Body of pancreas (tissue), 4 donors: ENCODE measurements around the gene ASIC2. TPM values are rescaled to one million over a fixed set of nuclear protein-coding genes. Genes with fewer than 3 reads are reported as not detected.

Source experiments
- ATAC-seq: fragments of 150-250 bp; one replicate; pipeline ENCODE4 v1.9.1; 2016
- DNase-seq, 4 donors: peaks; one replicate each; pipeline ENCODE4 v3.0.0-alpha.2; 2019
- H3K27ac ChIP-seq, 4 donors: fragments of 200-600 bp; sonication (generic); 1 replicate in 3 of 4; 2 replicates in 1 of 4; pipeline versions ENCODE4 v1.5.1 to v1.6.1; 2016 to 2019; ENCODE audit warnings: mild to moderate bottlenecking in 1 of 4, mixed read lengths in 1 of 4, moderate library complexity in 1 of 4
- H3K27me3 ChIP-seq, 2 donors: fragments of 200-600 bp; sonication (generic); one replicate each; pipeline ENCODE4 v1.6.0; 2016; ENCODE audit warnings: mild to moderate bottlenecking in 1 of 2
- H3K36me3 ChIP-seq, 2 donors: fragments of 200-600 bp; sonication (generic); replicated peaks in 1 of 2; 2 replicates each; pipeline ENCODE4 v1.5.1; 2016; ENCODE audit warnings: low read depth in 2 of 2; ENCODE audit not compliant: insufficient read depth in 1 of 2
- H3K4me1 ChIP-seq: fragments of 200-600 bp; sonication (generic); one replicate; pipeline ENCODE4 v1.6.0; 2016
- H3K4me3 ChIP-seq, 2 donors: fragments of 200-600 bp; sonication (generic); 1 replicate in 1 of 2; 2 replicates in 1 of 2; pipeline ENCODE4 v1.5.1; 2016 to 2019
- H3K9me3 ChIP-seq, 3 donors: fragments of 200-600 bp; sonication (generic); 1 replicate in 2 of 3; 2 replicates in 1 of 3; pipeline ENCODE4 v1.5.1; 2016
- CTCF ChIP-seq, 7 experiments: fragments of 450-650 bp in 4 of 7; fragments of 200-600 bp in 3 of 7; sonication (generic) in 3 of 7; IDR thresholded peaks; one replicate each; pipeline ENCODE4 v1.5.1; 2016 to 2019; ENCODE audit warnings: antibody characterized with exemption in 7 of 7
- POLR2A ChIP-seq, 3 donors: fragments of 450-650 bp; IDR thresholded peaks; one replicate each; pipeline ENCODE4 v1.6.1; 2016; ENCODE audit warnings: antibody characterized with exemption in 3 of 3, mild to moderate bottlenecking in 2 of 3
- WGBS, 2 donors: methylation state at CpG; one replicate each; pipeline ENCODE4 v1.1.5; 2017; 5-methylcytosine and 5-hydroxymethylcytosine counted together
- intact Hi-C: fragments of 100-400 bp; cut with DNase I; formaldehyde crosslinking; loops from one replicate; pipeline ENCODE4 v1.15.1; 2023
- total RNA-seq, 2 donors: library from RNA; depleted of rRNA; stranded (reverse); fragments of >200 nt; gene quantifications; one replicate each; pipeline ENCODE4 v1.1.0, GENCODE V29; 2016

Gene ASIC2
- total RNA-seq, 2 donors from 2014 or later: not detected

DNA sequence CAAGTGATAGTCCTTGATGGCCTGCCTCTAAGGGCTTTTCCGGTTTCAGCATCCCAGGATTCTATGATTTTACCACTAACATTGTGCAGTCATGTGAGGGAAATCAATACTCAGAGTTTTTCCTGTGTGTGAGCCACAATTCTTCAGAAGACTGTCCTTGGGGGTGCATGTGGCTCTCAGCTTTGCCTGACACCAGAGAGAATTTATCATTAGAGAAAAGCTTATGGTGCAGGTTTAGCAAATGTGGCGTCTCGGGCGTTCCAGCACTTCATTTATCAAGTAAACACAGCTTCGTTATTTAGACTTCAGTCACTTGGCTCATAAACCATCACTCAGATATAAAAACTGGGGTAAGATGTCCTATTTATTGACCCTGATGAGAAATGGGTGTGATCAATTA is 238.7 kb downstream of the ASIC2 start:
- H3K27me3 ChIP-seq: no peaks in the 10 kb centered on the region
- ATAC-seq (no peak), DNase-seq (no peak)
- H3K4me3 ChIP-seq: no peak overlapping the region
- no peak overlapping the region for H3K27ac ChIP-seq
- no peaks in the 10 kb centered on the region for H3K36me3 ChIP-seq
- TF ChIP-seq CTCF (IDR thresholded peaks at IDR 0.05) (no peak), POLR2A (IDR thresholded peaks at IDR 0.05) (no peak)
- H3K9me3 ChIP-seq: no peaks in the 10 kb centered on the region
- no peaks in the 10 kb centered on the region for H3K4me1 ChIP-seq
- WGBS, 2 donors: 33 to 47% methylated on average over 5 of the region's 5 CpGs
- intact Hi-C loops: no loop called here

- ATAC-seq: no peak
- WGBS, 2 donors: 37 to 56% methylated on average over 2 of the region's 2 CpGs
- H3K9me3 ChIP-seq: no peaks in the 10 kb centered on the region
- H3K4me3 ChIP-seq: no peak overlapping the region
- H3K27ac ChIP-seq: no peak overlapping the region
- H3K27me3 ChIP-seq: no peaks in the 10 kb centered on the region
- H3K4me1 ChIP-seq: no peaks in the 10 kb centered on the region
- TF ChIP-seq CTCF (IDR thresholded peaks at IDR 0.05) (no peak), POLR2A (IDR thresholded peaks at IDR 0.05) (no peak)
- no peaks in the 10 kb centered on the region for H3K36me3 ChIP-seq
- intact Hi-C loops: no loop called here
- no peak for DNase-seq
These were observed 239.4 kb downstream of the ASIC2 start for GRCh38 chr17:33053676-33054075.

GRCh38 chr17:33052856-33053255 is 240.2 kb downstream of the ASIC2 start:
- no peak for TF ChIP-seq CTCF (IDR thresholded peaks at IDR 0.05)
- TF ChIP-seq POLR2A (IDR thresholded peaks at IDR 0.05): no peak
- 78 to 84% methylated on average over 4 of the region's 4 CpGs for WGBS, 2 donors
- intact Hi-C loops: no loop called here
- Histone ChIP-seq H3K36me3 (no peaks in the 10 kb centered on the region), H3K4me1 (no peaks in the 10 kb centered on the region), H3K9me3 (no peaks in the 10 kb centered on the region), H3K4me3 (no peak overlapping the region), H3K27ac (no peak overlapping the region), H3K27me3 (no peaks in the 10 kb centered on the region)
- DNase-seq: no peak
- ATAC-seq: no peak

DNA sequence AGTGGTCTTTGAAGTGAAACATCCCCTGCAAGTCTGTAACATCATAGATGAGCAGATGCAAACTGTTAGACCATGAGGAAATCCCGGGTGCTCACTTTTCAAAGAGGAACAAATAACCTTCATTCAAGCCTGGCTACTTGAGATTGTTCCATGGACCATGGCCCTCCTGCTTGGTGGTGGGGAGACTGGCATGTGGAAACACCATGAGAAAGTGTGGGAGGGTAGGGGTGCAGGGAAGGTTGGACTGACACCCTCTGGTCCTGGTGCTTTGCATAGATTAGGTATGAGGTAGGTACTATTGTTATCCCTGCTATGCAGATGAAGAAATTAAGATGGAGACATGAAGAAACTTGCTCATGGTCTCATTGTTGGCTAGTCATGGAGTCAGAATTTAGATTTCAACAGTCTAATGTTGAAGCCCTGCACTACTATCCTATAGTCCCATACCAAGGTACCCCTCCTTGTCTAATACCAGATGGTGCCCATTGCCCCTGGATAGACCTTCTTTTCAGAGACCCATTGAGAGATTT is 242.4 kb downstream of the ASIC2 start:
- intact Hi-C loops: no loop called here
- 36 to 40% methylated on average over 1 of the region's 1 CpG for WGBS, 2 donors

More for the DNA sequence above, 242.4 kb downstream of the ASIC2 start:
- no peak for ATAC-seq
- no peaks in the 10 kb centered on the region for H3K27me3 ChIP-seq
- no peak overlapping the region for H3K4me3 ChIP-seq
- H3K36me3 ChIP-seq: no peaks in the 10 kb centered on the region
- H3K9me3 ChIP-seq: no peaks in the 10 kb centered on the region
- DNase-seq: no peak
- TF ChIP-seq POLR2A (IDR thresholded peaks at IDR 0.05) (no peak), CTCF (IDR thresholded peaks at IDR 0.05) (no peak)
- H3K4me1 ChIP-seq: no peaks in the 10 kb centered on the region
- H3K27ac ChIP-seq: no peak overlapping the region
